Ramos (cell line): ENCODE measurements around the gene CLEC2L.
"Not testable (repeated sequence)": the region's sequence is repeated elsewhere in the genome, so short reads cannot be mapped to it uniquely, and the experiment has no call there.

ENCODE experiments used
- in situ Hi-C: fragments of 300-500 bp; cut with MboI; formaldehyde crosslinking; loops from one replicate; pipeline ENCODE4 v1.14.3; 2022; ENCODE audit warnings: low sequenced_read_pairs; ENCODE audit not compliant: unreplicated experiment

The CLEC2L gene

DNA sequence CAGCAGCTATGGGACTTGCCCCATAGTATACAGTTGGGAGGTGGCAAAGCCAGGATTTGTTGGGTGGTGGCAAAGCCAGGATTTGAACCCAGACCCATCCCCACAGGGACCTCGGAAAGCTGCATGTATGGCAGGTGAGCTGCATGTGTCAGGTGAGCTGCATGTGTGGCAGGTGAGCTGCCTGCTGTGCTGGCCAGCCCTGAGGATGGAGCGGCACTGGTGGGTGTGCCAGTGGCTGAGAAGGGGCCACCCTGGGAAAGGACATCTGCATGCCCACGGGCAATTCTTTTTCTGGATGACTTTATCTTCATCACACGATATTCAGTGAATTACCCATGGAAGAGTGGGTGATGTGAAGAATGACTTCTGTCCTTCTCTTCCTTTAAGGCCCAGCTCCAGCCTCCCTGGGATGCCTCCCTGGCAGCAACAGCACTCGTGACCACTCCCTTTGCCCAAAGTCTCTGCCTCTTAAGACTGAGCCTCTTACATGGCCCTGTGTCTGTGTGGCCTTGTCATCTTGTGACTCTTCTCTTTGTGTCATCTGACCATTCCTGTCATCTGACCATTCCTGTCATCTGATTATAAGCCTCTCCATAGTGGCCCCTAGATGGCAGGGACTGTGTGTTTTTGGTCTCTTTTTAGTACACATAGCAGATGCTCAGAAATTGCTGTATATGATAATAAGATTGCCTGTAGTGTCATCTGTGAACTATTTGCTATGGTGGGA is 25.0 kb downstream of the CLEC2L start:
- in situ Hi-C loops, result no loop called here

GRCh38 chr7:139553991-139554700 is 30.7 kb downstream of the CLEC2L start:
- in situ Hi-C loops, result not testable (repeated sequence)

DNA sequence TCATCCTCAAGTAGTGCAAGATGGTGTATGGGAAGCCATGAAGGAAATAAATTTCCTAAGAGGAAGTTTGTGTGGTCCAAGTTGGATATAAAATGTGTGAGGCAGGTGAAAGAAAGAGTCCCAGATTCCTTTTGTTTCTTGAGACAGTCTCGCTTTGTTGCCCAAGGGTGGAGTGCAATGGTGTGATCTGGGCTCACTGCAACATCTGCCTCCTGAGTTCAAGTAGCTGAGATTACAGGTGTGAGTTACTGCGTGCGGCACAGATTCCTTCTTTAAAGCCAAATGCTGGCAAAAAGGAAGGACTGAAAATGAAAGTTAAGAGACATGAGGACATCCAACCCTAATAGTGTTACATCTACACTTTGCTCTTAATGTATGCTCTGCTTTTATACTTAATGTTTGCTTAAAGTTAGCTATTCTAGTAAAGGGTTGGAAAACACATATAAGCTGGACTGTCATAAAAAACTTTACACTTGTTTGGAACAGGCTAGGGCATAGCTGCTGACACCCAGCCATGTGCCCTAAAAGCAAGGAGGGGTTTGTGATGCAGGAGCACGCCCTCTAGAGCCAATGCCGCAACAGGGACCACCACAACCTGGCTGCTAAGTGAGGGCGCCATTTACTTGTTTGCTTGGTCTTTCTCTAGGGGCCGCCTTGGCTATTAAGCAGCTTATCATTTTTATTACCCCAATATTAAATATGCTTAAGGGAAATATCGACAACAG is 34.5 kb downstream of the CLEC2L start:
- in situ Hi-C loops, result no loop called here

DNA sequence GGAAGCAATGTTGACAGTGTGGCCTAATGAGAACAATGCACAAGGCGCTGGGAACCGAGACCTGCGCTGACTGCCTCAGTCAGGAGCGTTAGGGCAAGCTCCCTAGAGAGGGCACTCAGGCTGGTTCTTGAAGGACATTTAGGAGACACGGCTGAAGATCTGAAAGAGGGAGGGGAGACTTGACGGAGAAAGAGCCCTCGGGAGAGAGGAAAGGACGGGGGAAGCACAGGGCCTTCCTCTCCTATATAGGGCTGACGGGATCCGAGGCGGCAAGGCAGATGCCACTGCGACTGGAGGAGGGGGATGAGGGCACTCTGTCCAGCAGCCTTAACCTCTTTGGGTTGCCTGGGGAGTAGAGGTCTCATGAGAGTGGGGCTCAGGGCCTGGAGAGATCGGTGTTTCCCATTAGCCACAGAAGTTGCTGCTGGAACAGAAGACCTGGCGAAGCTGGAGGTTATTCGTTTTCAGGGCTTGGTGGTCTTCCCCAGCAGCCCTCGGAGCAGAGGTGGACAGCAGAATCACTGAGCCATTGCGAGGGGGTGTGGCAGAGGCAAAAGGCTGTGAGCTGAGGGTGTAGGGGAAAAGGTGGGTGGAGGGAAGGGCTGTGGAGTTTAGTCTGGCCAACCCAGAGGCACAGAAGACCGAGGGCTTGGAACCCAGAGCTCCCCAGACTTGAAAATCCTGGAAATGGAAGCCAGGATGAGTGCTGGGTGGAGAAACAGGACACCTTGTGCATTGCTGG is 36.0 kb downstream of the CLEC2L start:
- in situ Hi-C loops, result no loop called here

DNA sequence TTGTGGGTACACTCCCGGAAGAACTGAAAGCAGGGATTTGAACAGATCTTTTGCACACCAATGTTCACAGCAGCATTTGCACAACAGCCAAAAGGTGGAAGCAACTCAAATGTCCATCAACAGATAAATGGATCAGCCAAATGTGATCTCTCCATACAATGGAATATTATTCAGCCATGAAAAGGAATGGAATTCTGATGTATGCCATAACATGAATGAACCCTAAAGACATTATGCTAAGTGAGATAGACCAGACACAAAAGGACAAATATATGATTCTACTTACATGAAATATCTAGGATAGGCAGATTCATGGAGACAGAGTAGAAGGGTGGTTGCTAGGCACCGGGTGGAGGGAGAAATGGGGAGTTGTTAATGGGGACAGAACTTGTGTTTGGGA is 36.7 kb downstream of the CLEC2L start:
- in situ Hi-C loops, result no loop called here

GRCh38 chr7:139560678-139561077 is 37.2 kb downstream of the CLEC2L start:
- in situ Hi-C loops, result no loop called here

GRCh38 chr7:139562491-139562890 is 39.0 kb downstream of the CLEC2L start:
- in situ Hi-C loops, result no loop called here

- in situ Hi-C loops, result no loop called here
These were observed 39.6 kb downstream of the CLEC2L start for GRCh38 chr7:139562961-139563565.

GRCh38 chr7:139563856-139564255 is 40.4 kb downstream of the CLEC2L start:
- in situ Hi-C loops, result no loop called here

GRCh38 chr7:139566075-139566474 is 42.6 kb downstream of the CLEC2L start:
- in situ Hi-C loops, result no loop called here

DNA sequence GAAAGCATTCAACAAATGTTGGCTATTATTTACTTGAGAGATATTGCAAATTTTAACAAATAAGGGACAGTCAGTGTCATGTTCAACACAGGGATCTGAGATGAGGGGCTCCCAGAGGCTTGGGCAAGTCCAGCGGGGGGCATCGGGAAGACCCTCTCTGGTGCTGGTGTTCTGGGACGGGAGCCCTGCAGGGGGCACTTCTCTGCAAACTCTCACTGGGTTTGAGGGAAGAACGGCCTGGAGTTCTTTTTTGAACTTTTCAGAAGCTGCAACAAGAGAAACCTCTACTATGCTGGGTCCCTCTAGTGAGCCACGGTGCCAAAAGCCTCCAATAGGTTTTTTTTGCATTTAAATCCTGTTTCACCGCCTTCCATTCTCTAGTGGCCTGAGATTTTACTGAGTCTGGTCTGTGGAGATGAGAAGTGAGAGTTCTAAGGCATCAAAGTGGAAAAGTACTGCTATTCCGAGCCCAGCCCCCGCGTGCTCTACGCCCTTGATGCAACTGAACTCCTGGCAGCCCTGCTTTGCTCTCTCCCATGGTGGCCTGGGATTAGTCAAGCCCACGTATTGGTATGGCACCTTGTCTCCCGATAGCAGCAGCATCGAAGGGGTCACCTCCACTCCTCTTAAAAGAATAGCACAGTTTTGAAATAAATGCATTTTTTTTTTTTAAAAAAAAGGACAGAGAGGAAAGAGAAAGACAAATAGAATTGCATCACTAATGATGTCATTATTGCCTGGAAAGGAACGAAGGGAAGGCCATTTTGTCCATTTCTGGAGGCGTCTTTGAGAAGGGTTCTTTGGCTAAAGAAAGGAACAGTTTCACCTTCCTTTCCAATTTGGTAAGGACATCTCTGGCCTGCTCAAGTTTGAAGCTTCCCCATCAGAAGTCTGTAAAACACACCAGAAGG is 43.5 kb downstream of the CLEC2L start:
- in situ Hi-C loops, result no loop called here

- in situ Hi-C loops, result no loop called here
These were observed 44.3 kb downstream of the CLEC2L start for GRCh38 chr7:139567647-139568345.

- in situ Hi-C loops, result no loop called here
These were observed 44.8 kb downstream of the CLEC2L start for GRCh38 chr7:139568346-139568675.

DNA sequence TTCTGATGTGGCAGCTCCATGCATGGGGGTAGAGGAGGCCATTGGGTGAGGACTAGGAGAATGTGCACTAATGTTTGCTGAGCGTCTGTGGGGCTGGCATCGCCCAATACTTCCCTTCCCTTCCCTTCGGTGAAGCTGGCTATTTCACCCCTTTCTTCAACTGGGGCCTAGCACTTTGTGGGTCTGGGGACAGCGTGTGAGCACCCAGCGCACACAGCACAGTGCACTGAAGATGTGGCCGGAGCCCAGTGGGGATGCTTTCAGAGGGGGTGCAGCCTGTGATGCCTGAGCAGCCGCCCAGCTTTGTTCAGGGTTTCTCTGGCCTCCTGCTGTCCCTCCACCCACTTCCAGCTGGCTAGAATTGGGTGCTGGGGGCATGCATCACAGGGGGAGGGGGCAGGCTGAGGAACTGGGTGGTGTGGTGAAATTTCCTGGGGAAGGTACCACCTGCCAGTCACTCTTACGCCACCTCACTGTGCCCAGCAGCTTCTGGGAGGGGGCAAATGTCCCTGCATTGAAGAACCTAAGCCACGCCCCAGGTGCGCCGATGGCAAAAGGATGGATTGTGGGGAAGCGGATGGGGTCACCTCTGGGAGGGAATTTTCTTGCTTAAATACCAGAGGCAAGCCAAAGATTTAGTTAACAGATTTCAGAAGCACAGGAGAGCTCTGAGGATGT is 45.5 kb downstream of the CLEC2L start:
- in situ Hi-C loops, result no loop called here

- in situ Hi-C loops, result no loop called here
These were observed 46.6 kb downstream of the CLEC2L start for GRCh38 chr7:139570119-139570518.

DNA sequence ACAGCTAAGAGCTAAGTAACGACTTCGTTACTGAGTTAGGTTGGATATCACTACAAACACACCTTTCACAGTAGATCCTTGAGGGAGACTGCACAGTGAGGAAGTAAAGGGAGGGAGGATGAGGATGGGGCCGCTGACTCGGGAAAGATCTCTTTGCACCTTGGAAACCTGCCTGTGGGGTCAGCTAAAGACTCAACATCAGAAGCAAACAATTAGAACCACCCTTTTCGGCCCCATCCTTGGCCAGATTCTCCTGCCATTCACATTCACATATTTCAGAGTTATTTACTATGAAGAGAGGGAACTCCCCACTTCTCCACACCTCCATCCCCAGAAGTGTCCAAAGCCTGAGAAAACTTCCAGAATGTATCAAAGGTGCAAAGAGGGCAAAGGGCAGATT is 47.1 kb downstream of the CLEC2L start:
- in situ Hi-C loops, result no loop called here

- in situ Hi-C loops, result no loop called here
These were observed 47.7 kb downstream of the CLEC2L start for GRCh38 chr7:139571190-139571589.

GRCh38 chr7:139571651-139572050 is 48.2 kb downstream of the CLEC2L start:
- in situ Hi-C loops, result no loop called here
